Cardiac fibroblast (primary cell): ENCODE measurements around the gene ANO6.

Experiments
- DNase-seq, 2 donors: peaks; one replicate each; pipeline versions ENCODE4 v3.0.0 to v3.0.0-alpha.2; 2010; ENCODE audit warnings: low read depth in 2 of 2
- H3K4me3 ChIP-seq, 2 donors: replicated peaks in 1 of 2; 1 replicate in 1 of 2; 2 replicates in 1 of 2; pipeline ENCODE4 v1.5.1; 2011; ENCODE audit warnings: low read depth in 2 of 2, low read length in 2 of 2, mild to moderate bottlenecking in 2 of 2, moderate library complexity in 1 of 2
- TF ChIP-seq, protein P1 (sequence below): IDR thresholded peaks from one replicate; pipeline ENCODE4 v1.5.1; 2011; ENCODE audit warnings: low read depth, mild to moderate bottlenecking, low read length, inconsistent platforms

The ANO6 gene

DNA sequence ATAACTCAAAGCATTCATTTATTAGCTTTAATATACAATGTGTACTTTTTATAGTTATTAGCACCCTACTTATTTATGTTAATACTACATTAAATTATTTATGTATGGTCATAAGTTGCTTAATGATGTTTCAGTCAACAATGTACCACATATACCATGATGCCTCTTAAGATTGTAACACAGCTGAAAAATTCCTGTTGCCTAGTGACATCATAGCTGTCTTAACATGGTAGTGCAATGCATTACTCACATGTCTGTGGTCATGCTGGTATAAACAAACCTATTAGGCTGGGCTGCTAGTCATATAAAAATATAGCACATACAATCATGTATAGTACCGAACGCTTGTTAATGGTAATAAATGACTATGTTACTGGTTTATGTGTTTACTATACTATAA is 120.4 kb downstream of the ANO6 start:
- TF ChIP-seq, protein P1, sequence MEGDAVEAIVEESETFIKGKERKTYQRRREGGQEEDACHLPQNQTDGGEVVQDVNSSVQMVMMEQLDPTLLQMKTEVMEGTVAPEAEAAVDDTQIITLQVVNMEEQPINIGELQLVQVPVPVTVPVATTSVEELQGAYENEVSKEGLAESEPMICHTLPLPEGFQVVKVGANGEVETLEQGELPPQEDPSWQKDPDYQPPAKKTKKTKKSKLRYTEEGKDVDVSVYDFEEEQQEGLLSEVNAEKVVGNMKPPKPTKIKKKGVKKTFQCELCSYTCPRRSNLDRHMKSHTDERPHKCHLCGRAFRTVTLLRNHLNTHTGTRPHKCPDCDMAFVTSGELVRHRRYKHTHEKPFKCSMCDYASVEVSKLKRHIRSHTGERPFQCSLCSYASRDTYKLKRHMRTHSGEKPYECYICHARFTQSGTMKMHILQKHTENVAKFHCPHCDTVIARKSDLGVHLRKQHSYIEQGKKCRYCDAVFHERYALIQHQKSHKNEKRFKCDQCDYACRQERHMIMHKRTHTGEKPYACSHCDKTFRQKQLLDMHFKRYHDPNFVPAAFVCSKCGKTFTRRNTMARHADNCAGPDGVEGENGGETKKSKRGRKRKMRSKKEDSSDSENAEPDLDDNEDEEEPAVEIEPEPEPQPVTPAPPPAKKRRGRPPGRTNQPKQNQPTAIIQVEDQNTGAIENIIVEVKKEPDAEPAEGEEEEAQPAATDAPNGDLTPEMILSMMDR: no peak
- no peak overlapping the region for H3K4me3 ChIP-seq
- DNase-seq: peak; percentile 78 to 96

DNA sequence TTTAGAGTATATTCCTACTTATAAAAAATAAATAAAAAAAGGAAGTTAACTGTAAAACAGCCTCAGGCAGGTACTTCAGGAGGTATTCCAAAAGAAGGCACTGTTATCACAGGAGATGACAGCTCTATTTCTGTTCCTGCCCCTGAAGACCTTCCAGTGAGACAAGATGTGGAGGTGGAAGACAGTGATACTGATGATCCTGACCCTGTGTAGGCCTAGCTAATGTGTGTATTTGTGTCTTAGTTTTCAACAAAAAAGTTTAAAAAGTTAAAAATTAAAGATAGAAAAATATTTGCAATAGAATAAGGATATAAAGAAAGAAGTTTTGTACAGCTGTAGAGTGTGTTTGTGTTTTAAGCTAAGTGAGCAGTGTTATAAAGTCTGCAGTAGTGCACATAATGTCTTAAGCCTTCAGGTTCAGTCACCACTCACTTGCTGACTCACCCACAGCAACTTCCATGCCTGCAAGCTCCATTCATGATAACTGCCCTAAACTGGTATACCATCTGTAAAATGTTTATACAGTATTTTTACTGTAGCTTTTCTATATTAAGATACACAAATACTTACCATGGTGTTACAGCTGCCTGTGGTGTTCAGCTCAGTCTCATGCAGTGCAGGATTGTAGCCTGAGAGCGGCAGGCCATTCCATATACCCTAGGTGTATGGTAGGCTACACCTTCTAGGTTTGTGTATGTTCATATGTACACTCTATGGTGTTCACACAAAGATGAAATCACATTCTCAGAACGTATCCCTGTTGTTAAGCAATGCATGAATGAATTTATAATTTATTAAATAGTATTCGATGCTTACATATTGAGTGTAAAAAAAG is 121.1 kb downstream of the ANO6 start:
- peak; percentile 63 to 86 for DNase-seq
- H3K4me3 ChIP-seq: no peak overlapping the region
- TF ChIP-seq, protein P1: no peak

DNA sequence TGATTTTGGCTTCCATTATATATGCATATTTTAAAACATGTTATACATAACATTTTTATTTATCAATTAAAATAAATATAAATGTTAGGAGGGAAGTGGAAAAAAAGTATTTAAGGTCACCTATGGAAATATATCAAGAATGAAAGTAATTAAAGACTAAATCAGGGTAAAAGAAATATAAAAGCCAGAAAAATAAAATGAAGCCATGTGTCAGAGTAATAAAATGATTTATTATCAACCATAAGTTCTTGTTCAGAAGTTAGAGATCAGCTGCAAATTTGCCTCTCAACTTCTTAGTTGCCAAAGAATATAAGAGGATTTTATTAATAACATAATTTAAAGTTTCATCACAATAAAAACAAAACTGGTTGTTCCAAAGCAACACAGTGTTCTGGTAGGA is 121.9 kb downstream of the ANO6 start:
- no peak for DNase-seq
- no peak overlapping the region for H3K4me3 ChIP-seq
- TF ChIP-seq, protein P1: no peak

GRCh38 chr12:45338272-45338671 is 122.4 kb downstream of the ANO6 start:
- TF ChIP-seq, protein P1: no peak
- no peak overlapping the region for H3K4me3 ChIP-seq
- DNase-seq: peak; percentile 24 to 34

GRCh38 chr12:45339035-45339434 is 123.1 kb downstream of the ANO6 start:
- TF ChIP-seq, protein P1: no peak
- DNase-seq: no peak
- no peak overlapping the region for H3K4me3 ChIP-seq

DNA sequence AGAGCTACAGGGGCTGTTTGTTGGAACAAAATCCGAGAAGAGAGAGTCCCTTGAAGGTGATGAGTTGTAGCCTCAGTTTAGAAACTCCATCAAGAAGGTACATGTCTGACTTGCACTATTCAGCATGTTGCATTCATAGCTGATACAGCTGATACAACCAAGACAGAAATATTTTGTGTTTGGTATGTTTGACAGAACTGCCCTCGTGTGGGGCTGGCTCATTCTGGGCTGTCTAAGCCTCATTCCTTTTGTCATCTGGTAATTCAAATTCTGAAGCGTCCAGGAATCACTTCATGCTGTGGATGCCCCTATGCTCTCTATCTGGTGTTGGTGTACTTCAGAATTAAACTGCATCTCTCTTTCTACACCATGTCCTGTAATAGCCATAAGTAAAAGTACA is 126.3 kb downstream of the ANO6 start:
- no peak overlapping the region for H3K4me3 ChIP-seq
- TF ChIP-seq, protein P1: no peak
- no peak for DNase-seq
